ENCODE data around the gene DBF4B. TPM values are rescaled to one million over a fixed set of nuclear protein-coding genes. Genes with fewer than 3 reads are reported as not detected.

The DBF4B gene
- total and polyA plus RNA-seq, 2 of the 13 experiments (the other 11 are each of a cell fraction or from before 2014, with no cell fraction given): 11.7 to 13.2 TPM

DNA sequence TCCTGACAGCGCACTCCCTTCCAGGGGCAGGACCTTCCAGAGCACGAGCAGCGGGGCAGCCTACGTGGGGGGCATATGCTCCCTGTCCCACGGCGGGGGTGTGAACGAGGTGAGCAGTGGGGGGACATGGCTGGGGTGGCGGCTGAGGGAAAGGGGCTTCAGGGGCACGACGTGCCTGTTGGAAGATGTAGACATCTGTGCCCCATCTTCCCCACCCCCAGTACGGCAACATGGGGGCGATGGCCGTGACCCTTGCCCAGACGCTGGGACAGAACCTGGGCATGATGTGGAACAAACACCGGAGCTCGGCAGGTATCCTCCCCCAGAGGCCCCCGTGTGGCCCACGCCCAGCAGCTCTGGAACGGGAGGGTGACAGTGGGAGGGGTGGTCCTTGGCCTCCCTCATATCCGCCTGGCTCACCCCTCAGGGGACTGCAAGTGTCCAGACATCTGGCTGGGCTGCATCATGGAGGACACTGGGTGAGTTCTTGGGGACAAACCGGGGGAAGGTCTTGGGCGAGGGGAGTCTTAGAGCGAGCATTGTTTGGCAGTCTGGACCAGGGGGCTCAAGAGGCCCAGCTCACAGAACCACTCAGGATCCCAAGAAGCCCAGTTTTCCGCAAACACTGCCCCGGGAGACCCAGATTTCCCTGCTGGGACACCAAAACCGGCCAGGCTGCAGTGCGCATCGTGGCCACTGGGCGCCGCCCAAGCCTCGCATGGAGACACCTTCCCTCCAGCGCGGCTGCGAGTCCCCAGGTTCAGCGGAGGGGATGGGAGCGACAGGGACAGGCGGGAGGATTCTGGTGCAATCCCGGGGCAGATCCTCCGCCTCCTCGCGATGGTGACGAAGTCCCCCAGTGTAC lies 66.0 kb downstream of the DBF4B start (continued):
- no peak for TF ChIP-seq PAF1 (CRISPR knock-in tag; IDR thresholded peaks at IDR 0.05)
- no peak for TF ChIP-seq GABPA (IDR thresholded peaks at IDR 0.05; ENCODE audit: low read depth, low read length)
- no peak for TF ChIP-seq GABPA (CRISPR knock-in tag; IDR thresholded peaks at IDR 0.05; ENCODE audit: low read depth)
- TF ChIP-seq, protein P1, sequence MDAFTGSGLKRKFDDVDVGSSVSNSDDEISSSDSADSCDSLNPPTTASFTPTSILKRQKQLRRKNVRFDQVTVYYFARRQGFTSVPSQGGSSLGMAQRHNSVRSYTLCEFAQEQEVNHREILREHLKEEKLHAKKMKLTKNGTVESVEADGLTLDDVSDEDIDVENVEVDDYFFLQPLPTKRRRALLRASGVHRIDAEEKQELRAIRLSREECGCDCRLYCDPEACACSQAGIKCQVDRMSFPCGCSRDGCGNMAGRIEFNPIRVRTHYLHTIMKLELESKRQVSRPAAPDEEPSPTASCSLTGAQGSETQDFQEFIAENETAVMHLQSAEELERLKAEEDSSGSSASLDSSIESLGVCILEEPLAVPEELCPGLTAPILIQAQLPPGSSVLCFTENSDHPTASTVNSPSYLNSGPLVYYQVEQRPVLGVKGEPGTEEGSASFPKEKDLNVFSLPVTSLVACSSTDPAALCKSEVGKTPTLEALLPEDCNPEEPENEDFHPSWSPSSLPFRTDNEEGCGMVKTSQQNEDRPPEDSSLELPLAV (CRISPR knock-in tag; conservative IDR thresholded peaks at IDR 0.05; ENCODE audit: low read depth): no peak
- TF ChIP-seq, protein P2, sequence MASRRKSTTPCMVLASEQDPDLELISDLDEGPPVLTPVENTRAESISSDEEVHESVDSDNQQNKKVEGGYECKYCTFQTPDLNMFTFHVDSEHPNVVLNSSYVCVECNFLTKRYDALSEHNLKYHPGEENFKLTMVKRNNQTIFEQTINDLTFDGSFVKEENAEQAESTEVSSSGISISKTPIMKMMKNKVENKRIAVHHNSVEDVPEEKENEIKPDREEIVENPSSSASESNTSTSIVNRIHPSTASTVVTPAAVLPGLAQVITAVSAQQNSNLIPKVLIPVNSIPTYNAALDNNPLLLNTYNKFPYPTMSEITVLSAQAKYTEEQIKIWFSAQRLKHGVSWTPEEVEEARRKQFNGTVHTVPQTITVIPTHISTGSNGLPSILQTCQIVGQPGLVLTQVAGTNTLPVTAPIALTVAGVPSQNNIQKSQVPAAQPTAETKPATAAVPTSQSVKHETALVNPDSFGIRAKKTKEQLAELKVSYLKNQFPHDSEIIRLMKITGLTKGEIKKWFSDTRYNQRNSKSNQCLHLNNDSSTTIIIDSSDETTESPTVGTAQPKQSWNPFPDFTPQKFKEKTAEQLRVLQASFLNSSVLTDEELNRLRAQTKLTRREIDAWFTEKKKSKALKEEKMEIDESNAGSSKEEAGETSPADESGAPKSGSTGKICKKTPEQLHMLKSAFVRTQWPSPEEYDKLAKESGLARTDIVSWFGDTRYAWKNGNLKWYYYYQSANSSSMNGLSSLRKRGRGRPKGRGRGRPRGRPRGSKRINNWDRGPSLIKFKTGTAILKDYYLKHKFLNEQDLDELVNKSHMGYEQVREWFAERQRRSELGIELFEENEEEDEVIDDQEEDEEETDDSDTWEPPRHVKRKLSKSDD (CRISPR knock-in tag; IDR thresholded peaks at IDR 0.05; ENCODE audit: low read depth): no peak
- no peak for TF ChIP-seq ZNF773 (CRISPR knock-in tag; IDR thresholded peaks at IDR 0.05; ENCODE audit: borderline replicate concordance)
- TF ChIP-seq SOX5 (CRISPR knock-in tag; IDR thresholded peaks at IDR 0.05; ENCODE audit: borderline replicate concordance): no peak
- TF ChIP-seq PCBP1 (IDR thresholded peaks at IDR 0.05; ENCODE audit: borderline replicate concordance, low read depth, low read length): peak; percentile 91
- TF ChIP-seq, protein P3, sequence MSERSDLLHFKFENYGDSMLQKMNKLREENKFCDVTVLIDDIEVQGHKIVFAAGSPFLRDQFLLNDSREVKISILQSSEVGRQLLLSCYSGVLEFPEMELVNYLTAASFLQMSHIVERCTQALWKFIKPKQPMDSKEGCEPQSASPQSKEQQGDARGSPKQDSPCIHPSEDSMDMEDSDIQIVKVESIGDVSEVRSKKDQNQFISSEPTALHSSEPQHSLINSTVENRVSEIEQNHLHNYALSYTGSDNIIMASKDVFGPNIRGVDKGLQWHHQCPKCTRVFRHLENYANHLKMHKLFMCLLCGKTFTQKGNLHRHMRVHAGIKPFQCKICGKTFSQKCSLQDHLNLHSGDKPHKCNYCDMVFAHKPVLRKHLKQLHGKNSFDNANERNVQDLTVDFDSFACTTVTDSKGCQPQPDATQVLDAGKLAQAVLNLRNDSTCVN (CRISPR knock-in tag; IDR thresholded peaks at IDR 0.05; ENCODE audit: borderline replicate concordance): no peak
- no peak for TF ChIP-seq ZNF235 (CRISPR knock-in tag; IDR thresholded peaks at IDR 0.05; ENCODE audit: borderline replicate concordance)
- no peak for TF ChIP-seq NR2F2 (IDR thresholded peaks at IDR 0.05; ENCODE audit: borderline replicate concordance, low read depth)
- TF ChIP-seq ATM (IDR thresholded peaks at IDR 0.05; ENCODE audit: borderline replicate concordance): no peak
- TF ChIP-seq ZIK1 (CRISPR knock-in tag; IDR thresholded peaks at IDR 0.05; ENCODE audit: borderline replicate concordance, low read depth): no peak
- TF ChIP-seq, protein P4, sequence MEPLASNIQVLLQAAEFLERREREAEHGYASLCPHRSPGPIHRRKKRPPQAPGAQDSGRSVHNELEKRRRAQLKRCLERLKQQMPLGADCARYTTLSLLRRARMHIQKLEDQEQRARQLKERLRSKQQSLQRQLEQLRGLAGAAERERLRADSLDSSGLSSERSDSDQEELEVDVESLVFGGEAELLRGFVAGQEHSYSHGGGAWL (CRISPR knock-in tag; IDR thresholded peaks at IDR 0.05): no peak
- TF ChIP-seq ZFAT (CRISPR knock-in tag; conservative IDR thresholded peaks at IDR 0.05): no peak
- TF ChIP-seq TARDBP (CRISPR knock-in tag; IDR thresholded peaks at IDR 0.05): peak; percentile 40
- peak; percentile 93 for TF ChIP-seq RBM39 (IDR thresholded peaks at IDR 0.05; ENCODE audit: low read depth, low read length, poor library complexity, severe bottlenecking)
- TF ChIP-seq, protein P5, sequence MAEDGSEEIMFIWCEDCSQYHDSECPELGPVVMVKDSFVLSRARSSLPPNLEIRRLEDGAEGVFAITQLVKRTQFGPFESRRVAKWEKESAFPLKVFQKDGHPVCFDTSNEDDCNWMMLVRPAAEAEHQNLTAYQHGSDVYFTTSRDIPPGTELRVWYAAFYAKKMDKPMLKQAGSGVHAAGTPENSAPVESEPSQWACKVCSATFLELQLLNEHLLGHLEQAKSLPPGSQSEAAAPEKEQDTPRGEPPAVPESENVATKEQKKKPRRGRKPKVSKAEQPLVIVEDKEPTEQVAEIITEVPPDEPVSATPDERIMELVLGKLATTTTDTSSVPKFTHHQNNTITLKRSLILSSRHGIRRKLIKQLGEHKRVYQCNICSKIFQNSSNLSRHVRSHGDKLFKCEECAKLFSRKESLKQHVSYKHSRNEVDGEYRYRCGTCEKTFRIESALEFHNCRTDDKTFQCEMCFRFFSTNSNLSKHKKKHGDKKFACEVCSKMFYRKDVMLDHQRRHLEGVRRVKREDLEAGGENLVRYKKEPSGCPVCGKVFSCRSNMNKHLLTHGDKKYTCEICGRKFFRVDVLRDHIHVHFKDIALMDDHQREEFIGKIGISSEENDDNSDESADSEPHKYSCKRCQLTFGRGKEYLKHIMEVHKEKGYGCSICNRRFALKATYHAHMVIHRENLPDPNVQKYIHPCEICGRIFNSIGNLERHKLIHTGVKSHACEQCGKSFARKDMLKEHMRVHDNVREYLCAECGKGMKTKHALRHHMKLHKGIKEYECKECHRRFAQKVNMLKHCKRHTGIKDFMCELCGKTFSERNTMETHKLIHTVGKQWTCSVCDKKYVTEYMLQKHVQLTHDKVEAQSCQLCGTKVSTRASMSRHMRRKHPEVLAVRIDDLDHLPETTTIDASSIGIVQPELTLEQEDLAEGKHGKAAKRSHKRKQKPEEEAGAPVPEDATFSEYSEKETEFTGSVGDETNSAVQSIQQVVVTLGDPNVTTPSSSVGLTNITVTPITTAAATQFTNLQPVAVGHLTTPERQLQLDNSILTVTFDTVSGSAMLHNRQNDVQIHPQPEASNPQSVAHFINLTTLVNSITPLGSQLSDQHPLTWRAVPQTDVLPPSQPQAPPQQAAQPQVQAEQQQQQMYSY (CRISPR knock-in tag; IDR thresholded peaks at IDR 0.05): no peak

Measured in HepG2 (cell line).